Myocyte (in vitro differentiated cells): ENCODE data around the gene GPR162. TPM values are rescaled to one million over a fixed set of nuclear protein-coding genes. Genes with fewer than 3 reads are reported as not detected.

Experiments used
- DNase-seq: peaks from one replicate; pipeline ENCODE4 v3.0.0-alpha.2; 2012; ENCODE audit warnings: low read depth
- polyA plus RNA-seq: library from polyadenylated mRNA; unstranded; fragments of >200 nt; gene quantifications from one replicate; pipeline ENCODE4 v1.2.1, GENCODE V29; 2012; ENCODE audit warnings: missing spikeins
- total RNA-seq: library from RNA; depleted of rRNA; stranded (reverse); fragments of >200 nt; gene quantifications from 2 replicates; pipeline ENCODE4 v1.2.3, GENCODE V29; 2014

The GPR162 gene
- total RNA-seq: 2.5 and 4.6 TPM in 2 replicates
- 1.3 TPM for polyA plus RNA-seq

GRCh38 chr12:6821591-6822425, at the start of gene GPR162:
TSS of gene GPR162 (plus strand) at chr12:6821821. CDS start at chr12:6823899, 2,078 bp downstream.
- peak; percentile 42 for DNase-seq

GRCh38 chr12:6772331-6772695, 49.3 kb upstream of the GPR162 start, which contains the start of gene LAG3:
TSS of gene LAG3 (plus strand) at chr12:6772520. CDS start at chr12:6772853, 333 bp downstream.
- no peak for DNase-seq

- DNase-seq: no peak
These were observed 48.7 kb upstream of the GPR162 start for GRCh38 chr12:6772726-6773589.

GRCh38 chr12:6773590-6774351, 47.9 kb upstream of the GPR162 start:
- no peak for DNase-seq

GRCh38 chr12:6774499-6775062, 47.0 kb upstream of the GPR162 start:
- no peak for DNase-seq

GRCh38 chr12:6775185-6776174, 46.1 kb upstream of the GPR162 start:
- DNase-seq: no peak

GRCh38 chr12:6777386-6777785, 44.2 kb upstream of the GPR162 start:
- no peak for DNase-seq

GRCh38 chr12:6778217-6778573, 43.4 kb upstream of the GPR162 start:
- no peak for DNase-seq

- peak; percentile 95 for DNase-seq
These were observed 42.8 kb upstream of the GPR162 start for GRCh38 chr12:6778574-6779550.

- no peak for DNase-seq
These were observed 41.8 kb upstream of the GPR162 start for GRCh38 chr12:6779708-6780432.

- DNase-seq: no peak
These were observed 41.0 kb upstream of the GPR162 start for GRCh38 chr12:6780573-6780972.

GRCh38 chr12:6782119-6782518, 39.5 kb upstream of the GPR162 start:
- DNase-seq: no peak

- DNase-seq: no peak
These were observed 38.6 kb upstream of the GPR162 start for GRCh38 chr12:6782850-6783566.

GRCh38 chr12:6783828-6784227, 37.8 kb upstream of the GPR162 start:
- no peak for DNase-seq

- DNase-seq: no peak
These were observed 37.3 kb upstream of the GPR162 start for GRCh38 chr12:6784296-6784695.

GRCh38 chr12:6784761-6785160, 36.9 kb upstream of the GPR162 start:
- no peak for DNase-seq

- no peak for DNase-seq
These were observed 35.1 kb upstream of the GPR162 start for GRCh38 chr12:6786416-6787094.
